SK-N-SH (cell line): Measurements from ENCODE around the gene PDE6B. TPM values are rescaled to one million over a fixed set of nuclear protein-coding genes. Genes with fewer than 3 reads are reported as not detected.

ENCODE experiments used
- CTCF ChIA-PET: fragments of 300-600, 350-600 bp; formaldehyde crosslinking; extraction: SDS; loops from one replicate; lab custom pipeline; 2021; lab: Yijun Ruan, JAX
- POLR2A ChIA-PET: fragments of 350-600 bp; sonication (Branson Sonifier 250); formaldehyde crosslinking; extraction: SDS; loops from one replicate; lab custom pipeline; 2020; ENCODE audit warnings: antibody characterized with exemption, inconsistent platforms; lab: Yijun Ruan, JAX
- DNase-seq: peaks from one replicate; pipeline ENCODE4 v3.0.0; 2012
- H2AFZ ChIP-seq: fragments of 200-600 bp; sonication (generic); 2 replicates; pipeline ENCODE4 v1.8.1; 2016; ENCODE audit warnings: antibody characterized with exemption, mild to moderate bottlenecking, low read depth
- H3F3A ChIP-seq: fragments of 200-600 bp; sonication (generic); replicated peaks from 2 replicates; pipeline ENCODE3; 2016; ENCODE audit warnings: antibody characterized with exemption, mild to moderate bottlenecking; ENCODE audit not compliant: insufficient read depth
- H3K27ac ChIP-seq, 2 experiments: fragments of 200-500 bp in 1 of 2; fragments of 200-600 bp in 1 of 2; sonication (Bioruptor generic) in 1 of 2; sonication (generic), shearing (Covaris generic) in 1 of 2; 2 replicates each; pipeline versions ENCODE4 v1.5.1 to v1.6.1; 2014 to 2016; ENCODE audit warnings: low read depth in 2 of 2, inconsistent platforms in 1 of 2, low read length in 1 of 2, mild to moderate bottlenecking in 1 of 2, mixed read lengths in 1 of 2
- H3K27me3 ChIP-seq: fragments of 200-600 bp; sonication (generic), shearing (Covaris generic); 2 replicates; pipeline ENCODE4 v1.6.1; 2016; ENCODE audit warnings: mixed run types; ENCODE audit not compliant: insufficient read depth
- H3K36me3 ChIP-seq, 2 experiments: fragments of 200-500 bp in 1 of 2; fragments of 200-600 bp in 1 of 2; sonication (Bioruptor generic) in 1 of 2; sonication (generic) in 1 of 2; replicated peaks in 1 of 2; 2 replicates each; pipeline versions ENCODE3 to v1.5.1; 2014 to 2016; ENCODE audit warnings: low read length in 1 of 2, mild to moderate bottlenecking in 1 of 2; ENCODE audit not compliant: insufficient read depth in 2 of 2, control insufficient read depth in 1 of 2
- H3K4me1 ChIP-seq, 2 experiments: fragments of 200-500 bp in 1 of 2; fragments of 200-600 bp in 1 of 2; sonication (Bioruptor generic) in 1 of 2; sonication (generic), shearing (Covaris generic) in 1 of 2; 2 replicates each; pipeline versions ENCODE4 v1.5.1 to v1.6.1; 2014 to 2016; ENCODE audit warnings: low read depth in 1 of 2, low read length in 1 of 2, mixed run types in 1 of 2; ENCODE audit not compliant: insufficient read depth in 2 of 2, control insufficient read depth in 1 of 2
- H3K4me2 ChIP-seq: fragments of 200-600 bp; sonication (generic), shearing (Covaris generic); 2 replicates; pipeline ENCODE4 v1.6.1; 2017; ENCODE audit warnings: mixed run types
- H3K4me3 ChIP-seq, 2 experiments: fragments of 200-500 bp in 1 of 2; fragments of 200-600 bp in 1 of 2; sonication (Bioruptor generic) in 1 of 2; sonication (generic), shearing (Covaris generic) in 1 of 2; 2 replicates each; pipeline versions ENCODE4 v1.5.1 to v1.8.1; 2014 to 2016; ENCODE audit warnings: low read depth in 2 of 2, inconsistent platforms in 1 of 2, low read length in 1 of 2, mild to moderate bottlenecking in 1 of 2, mixed read lengths in 1 of 2, moderate library complexity in 1 of 2
- H3K79me2 ChIP-seq: fragments of 200-600 bp; sonication (generic); 2 replicates; pipeline ENCODE4 v1.8.1; 2017; ENCODE audit warnings: mild to moderate bottlenecking; ENCODE audit not compliant: insufficient read depth
- H3K9ac ChIP-seq: fragments of 200-600 bp; sonication (generic); 2 replicates; pipeline ENCODE4 v1.6.1; 2017; ENCODE audit warnings: mixed run types
- H3K9me2 ChIP-seq: fragments of 200-600 bp; sonication (generic); 2 replicates; pipeline ENCODE4 v1.6.1; 2017; ENCODE audit warnings: mixed run types
- H3K9me3 ChIP-seq: fragments of 200-600 bp; sonication (generic); 2 replicates; pipeline ENCODE4 v1.6.1; 2017; ENCODE audit warnings: mixed run types, mild to moderate bottlenecking, moderate library complexity
- H4K20me1 ChIP-seq: fragments of 200-600 bp; sonication (generic); 2 replicates; pipeline ENCODE4 v1.6.1; 2017; ENCODE audit warnings: mild to moderate bottlenecking, mixed run types; ENCODE audit not compliant: insufficient read depth
- CHD2 ChIP-seq: fragments of 150-350 bp; IDR thresholded peaks from 2 replicates; pipeline ENCODE4 v1.6.1; 2018; ENCODE audit warnings: low read length; ENCODE audit not compliant: partially characterized antibody
- EP300 ChIP-seq, 2 experiments: IDR thresholded peaks; 2 replicates each; pipeline versions ENCODE4 v1.4.0 to v1.6.1; 2012; ENCODE audit warnings: borderline replicate concordance in 1 of 2, low read depth in 1 of 2, low read length in 1 of 2
- FOSL2 ChIP-seq: IDR thresholded peaks from 2 replicates; pipeline ENCODE4 v1.4.0; 2012; ENCODE audit warnings: low read depth, mild to moderate bottlenecking, moderate library complexity, borderline replicate concordance
- FOXJ3 ChIP-seq: sonication (generic); formaldehyde crosslinking; IDR thresholded peaks from 2 replicates; pipeline ENCODE4 v1.5.1; 2020; ENCODE audit warnings: mild to moderate bottlenecking, missing genetic modification reagents
- FOXM1 ChIP-seq: IDR thresholded peaks from 2 replicates; pipeline ENCODE4 v1.4.0; 2012; ENCODE audit warnings: low read depth, mild to moderate bottlenecking
- GATA2 ChIP-seq: sonication (generic); formaldehyde crosslinking; IDR thresholded peaks from 2 replicates; pipeline ENCODE4 v1.5.0; 2020; ENCODE audit warnings: mild to moderate bottlenecking, missing genetic modification reagents
- JUND ChIP-seq: IDR thresholded peaks from 2 replicates; pipeline ENCODE4 v1.4.0; 2012
- MEF2A ChIP-seq: IDR thresholded peaks from 2 replicates; pipeline ENCODE4 v1.4.0; 2012; ENCODE audit warnings: low read depth, borderline replicate concordance
- MXI1 ChIP-seq: IDR thresholded peaks from 2 replicates; pipeline ENCODE4 v1.6.1; 2012; ENCODE audit warnings: mild to moderate bottlenecking, low read depth, low read length, improper control_type of control experiment
- NFIC ChIP-seq: IDR thresholded peaks from 2 replicates; pipeline ENCODE4 v1.4.0; 2012; ENCODE audit warnings: borderline replicate concordance
- NRF1 ChIP-seq: IDR thresholded peaks from 2 replicates; pipeline ENCODE4 v1.6.1; 2012; ENCODE audit warnings: low read depth, mild to moderate bottlenecking, low read length
- RAD21 ChIP-seq: IDR thresholded peaks from 2 replicates; pipeline ENCODE4 v1.6.1; 2012; ENCODE audit warnings: mild to moderate bottlenecking, low read length
- RCOR1 ChIP-seq: fragments of 150-350 bp; IDR thresholded peaks from 2 replicates; pipeline ENCODE4 v1.6.1; 2017; ENCODE audit warnings: antibody characterized with exemption, low read length
- RFX5 ChIP-seq: IDR thresholded peaks from 2 replicates; pipeline ENCODE4 v1.6.1; 2012; ENCODE audit warnings: mild to moderate bottlenecking, improper control_type of control experiment, low read length
- RXRA ChIP-seq: IDR thresholded peaks from 2 replicates; pipeline ENCODE4 v1.4.0; 2012; ENCODE audit warnings: low read depth, mild to moderate bottlenecking, borderline replicate concordance
- SIN3A ChIP-seq: IDR thresholded peaks from 2 replicates; pipeline ENCODE4 v1.6.1; 2012; ENCODE audit warnings: low read depth, mild to moderate bottlenecking, low read length, moderate library complexity, borderline replicate concordance
- SMC3 ChIP-seq: IDR thresholded peaks from 2 replicates; pipeline ENCODE4 v1.6.1; 2012; ENCODE audit warnings: low read depth, low read length, improper control_type of control experiment
- TAF1 ChIP-seq: IDR thresholded peaks from 2 replicates; pipeline ENCODE4 v1.6.1; 2012; ENCODE audit warnings: low read depth, mild to moderate bottlenecking, low read length, moderate library complexity, borderline replicate concordance
- TCF12 ChIP-seq: IDR thresholded peaks from 2 replicates; pipeline ENCODE4 v1.4.0; 2012
- YY1 ChIP-seq: IDR thresholded peaks from 2 replicates; pipeline ENCODE4 v1.4.0; 2012; ENCODE audit warnings: low read depth, mild to moderate bottlenecking
- WGBS: methylation state at CpG from one replicate; pipeline ENCODE4 v1.1.6; 2017; ENCODE audit warnings: low lambda C conversion rate; 5-methylcytosine and 5-hydroxymethylcytosine counted together
- polyA plus RNA-seq, 3 experiments: library from polyadenylated mRNA; depleted of rRNA; stranded (reverse); fragments of >200 nt; gene quantifications; 2 replicates each; pipeline ENCODE4 v1.2.3, GENCODE V29; 2012
- TF ChIP-seq, protein P1 (sequence below): IDR thresholded peaks from 2 replicates; pipeline ENCODE4; 2012
- TF ChIP-seq, protein P2 (sequence below): IDR thresholded peaks from 2 replicates; pipeline ENCODE4 v1.4.0; 2012; ENCODE audit warnings: low read depth, borderline replicate concordance

Gene PDE6B
- polyA plus RNA-seq, 1 of the 3 experiments (the other 2 are of a cell fraction), result 1.2 TPM

DNA sequence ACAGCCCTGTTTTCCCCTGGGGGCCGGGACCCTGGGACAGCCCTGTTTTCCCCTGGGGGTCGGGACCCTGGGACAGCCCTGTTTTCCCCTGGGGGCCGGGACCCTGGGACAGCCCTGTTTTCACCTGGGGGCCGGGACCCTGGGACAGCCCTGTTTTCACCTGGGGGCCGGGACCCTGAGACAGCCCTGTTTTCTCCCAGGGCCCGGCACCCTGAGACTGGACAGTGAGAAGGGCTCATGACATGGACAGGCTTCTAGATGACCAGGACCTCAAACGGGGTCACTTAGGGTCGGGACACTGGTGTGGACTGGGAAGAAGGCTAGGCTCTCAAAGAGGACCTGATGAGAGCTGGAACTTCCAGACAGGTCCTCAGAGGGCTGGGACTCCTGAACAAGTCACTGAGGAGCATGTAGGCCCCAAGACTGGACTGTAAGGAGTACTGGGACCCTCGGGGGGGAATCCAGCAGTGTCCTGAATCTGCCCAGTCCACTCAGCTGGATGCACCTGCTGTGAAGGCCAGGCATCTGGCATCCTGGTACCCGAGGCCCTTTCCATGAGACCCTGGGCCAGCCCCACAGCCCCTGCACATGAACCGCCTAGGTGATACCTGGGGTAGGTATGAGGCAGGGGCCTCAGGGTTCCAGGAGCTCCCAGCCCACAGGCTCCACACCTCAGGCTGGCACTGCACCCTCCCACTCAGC, 82.7 kb downstream of the PDE6B start:
- Histone ChIP-seq H3K4me1 (peaks cover 0 to 25% of the 10 kb centered on the region in 2 experiments; a peak in 2 of 4 replicates), H3K27me3 (no peaks in the 10 kb centered on the region), H3K9me2 (no peaks in the 10 kb centered on the region), H3K4me2 (peak overlapping the region; percentile 98), H3K36me3 (peaks cover 4 to 7% of the 10 kb centered on the region in 2 experiments), H3K4me3 (no peak overlapping the region; a peak in 3 of 4 replicates), H4K20me1 (peaks cover 51% of the 10 kb centered on the region), H3K9me3 (no peaks in the 10 kb centered on the region), H2AFZ (no peak overlapping the region), H3K79me2 (peaks cover 70% of the 10 kb centered on the region), H3K9ac (no peak overlapping the region), H3K27ac (no peak overlapping the region), H3F3A (peaks cover 3% of the 10 kb centered on the region)
- no peak for DNase-seq
- CTCF ChIA-PET, result interaction anchor here (0.7 to 1.9 kb wide), 2 partner anchors 24 to 105 kb away, joined by 3 to 9 read pairs; no protein-coding TSS in a partner anchor
- 83% methylated on average over 3 of the region's 11 CpGs for WGBS
- POLR2A ChIA-PET, result no interaction called here
- TF ChIP-seq CHD2, result no peak
- TF ChIP-seq RCOR1, result no peak
- no peak for TF ChIP-seq SIN3A
- TF ChIP-seq, protein P1, sequence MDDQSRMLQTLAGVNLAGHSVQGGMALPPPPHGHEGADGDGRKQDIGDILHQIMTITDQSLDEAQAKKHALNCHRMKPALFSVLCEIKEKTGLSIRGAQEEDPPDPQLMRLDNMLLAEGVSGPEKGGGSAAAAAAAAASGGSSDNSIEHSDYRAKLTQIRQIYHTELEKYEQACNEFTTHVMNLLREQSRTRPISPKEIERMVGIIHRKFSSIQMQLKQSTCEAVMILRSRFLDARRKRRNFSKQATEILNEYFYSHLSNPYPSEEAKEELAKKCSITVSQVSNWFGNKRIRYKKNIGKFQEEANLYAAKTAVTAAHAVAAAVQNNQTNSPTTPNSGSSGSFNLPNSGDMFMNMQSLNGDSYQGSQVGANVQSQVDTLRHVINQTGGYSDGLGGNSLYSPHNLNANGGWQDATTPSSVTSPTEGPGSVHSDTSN, result no peak
- no peak for TF ChIP-seq NFIC
- TF ChIP-seq NRF1, result no peak
- TF ChIP-seq RFX5, result no peak
- TF ChIP-seq, protein P2, sequence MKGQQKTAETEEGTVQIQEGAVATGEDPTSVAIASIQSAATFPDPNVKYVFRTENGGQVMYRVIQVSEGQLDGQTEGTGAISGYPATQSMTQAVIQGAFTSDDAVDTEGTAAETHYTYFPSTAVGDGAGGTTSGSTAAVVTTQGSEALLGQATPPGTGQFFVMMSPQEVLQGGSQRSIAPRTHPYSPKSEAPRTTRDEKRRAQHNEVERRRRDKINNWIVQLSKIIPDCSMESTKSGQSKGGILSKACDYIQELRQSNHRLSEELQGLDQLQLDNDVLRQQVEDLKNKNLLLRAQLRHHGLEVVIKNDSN, result no peak
- no peak for TF ChIP-seq JUND
- no peak for TF ChIP-seq FOXM1
- TF ChIP-seq GATA2 (CRISPR knock-in tag), result no peak
- no peak for TF ChIP-seq TCF12
- TF ChIP-seq SMC3, result no peak

DNA sequence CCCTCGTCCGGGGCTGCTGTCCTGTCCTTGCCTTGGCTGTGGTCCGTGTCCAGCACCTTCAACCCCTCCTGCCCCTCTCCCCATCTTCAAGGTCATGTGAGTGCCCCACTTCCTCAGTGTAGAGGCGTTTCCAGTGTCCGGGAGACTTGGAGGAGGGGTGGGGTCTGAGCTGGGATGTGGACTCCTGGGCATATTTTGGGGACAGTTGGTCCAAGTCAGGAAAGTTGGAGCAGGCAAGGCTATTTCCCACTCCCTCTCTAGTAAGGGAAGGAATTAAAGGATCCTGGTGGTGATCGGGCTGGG, 83.2 kb downstream of the PDE6B start:
- DNase-seq, result no peak
- no peak overlapping the region for H3K9ac ChIP-seq
- CTCF ChIA-PET, result interaction anchor here (0.7 to 1.9 kb wide), 2 partner anchors 24 to 106 kb away, joined by 3 to 9 read pairs; no protein-coding TSS in a partner anchor
- WGBS, result 96% methylated on average over 5 of the region's 6 CpGs
- peak overlapping the region; percentile 98 for H3K4me2 ChIP-seq
- H3K27ac ChIP-seq, result no peak overlapping the region
- peaks cover 3% of the 10 kb centered on the region for H3F3A ChIP-seq
- H3K79me2 ChIP-seq, result peaks cover 75% of the 10 kb centered on the region
- no peak for TF ChIP-seq YY1
- no peak for TF ChIP-seq GATA2 (CRISPR knock-in tag)
- TF ChIP-seq FOSL2, result no peak
- TF ChIP-seq, protein P2, result no peak
- no peak for TF ChIP-seq SIN3A
- TF ChIP-seq RXRA, result no peak
- no peak for TF ChIP-seq FOXM1
- TF ChIP-seq CHD2, result no peak
- TF ChIP-seq MEF2A, result no peak
- TF ChIP-seq TAF1, result no peak
- no peak for TF ChIP-seq RAD21
- no peak for TF ChIP-seq EP300 (IDR thresholded peaks at IDR 0.05; ENCODE audit: borderline replicate concordance in 1 of 2, low read depth in 1 of 2, low read length in 1 of 2)
- TF ChIP-seq MXI1, result no peak
- no peak for TF ChIP-seq FOXJ3
- no peaks in the 10 kb centered on the region for H3K27me3 ChIP-seq
- peaks cover 0 to 25% of the 10 kb centered on the region in 2 experiments; a peak in 2 of 4 replicates for H3K4me1 ChIP-seq
- peaks cover 4 to 7% of the 10 kb centered on the region in 2 experiments for H3K36me3 ChIP-seq
- H2AFZ ChIP-seq, result no peak overlapping the region
- peaks cover 56% of the 10 kb centered on the region for H4K20me1 ChIP-seq
- H3K9me3 ChIP-seq, result no peaks in the 10 kb centered on the region
- POLR2A ChIA-PET, result no interaction called here
- no peak overlapping the region; a peak in 2 of 4 replicates for H3K4me3 ChIP-seq
- no peaks in the 10 kb centered on the region for H3K9me2 ChIP-seq
